HUES6 (cell line): ENCODE data around the gene GLT6D1.

Source experiments
- H3K27ac ChIP-seq: 2 replicates; pipeline ENCODE4 v1.7.0; 2013; ENCODE audit warnings: low read depth, mild to moderate bottlenecking, low read length, inconsistent platforms
- H3K27me3 ChIP-seq: 2 replicates; pipeline ENCODE4 v1.6.1; 2013; ENCODE audit warnings: low read length; ENCODE audit not compliant: control insufficient read depth, insufficient read depth
- H3K36me3 ChIP-seq: 2 replicates; pipeline ENCODE4 v1.6.1; 2013; ENCODE audit warnings: low read length; ENCODE audit not compliant: control insufficient read depth, insufficient read depth
- H3K4me1 ChIP-seq: 2 replicates; pipeline ENCODE4 v1.6.1; 2013; ENCODE audit warnings: low read length; ENCODE audit not compliant: control insufficient read depth, insufficient read depth
- H3K4me3 ChIP-seq: 2 replicates; pipeline ENCODE4 v1.5.1; 2013; ENCODE audit warnings: low read depth, low read length
- H3K9ac ChIP-seq: one replicate; pipeline ENCODE4 v1.6.1; 2013; ENCODE audit warnings: mild to moderate bottlenecking, low read length
- H3K9me3 ChIP-seq: 2 replicates; pipeline ENCODE4 v1.6.1; 2013; ENCODE audit warnings: low read depth, low read length; ENCODE audit not compliant: control insufficient read depth, insufficient read depth

GLT6D1 gene

GRCh38 chr9:135590486-135591079 lies 48.8 kb downstream of the GLT6D1 start:
- Histone ChIP-seq H3K9me3 (0 out of 2 replicates have a peak, but pooled peaks cover 5% of the 10 kb centered on the region), H3K4me1 (no peaks in the 10 kb centered on the region), H3K27me3 (no peaks in the 10 kb centered on the region), H3K27ac (no peak overlapping the region), H3K4me3 (no peak overlapping the region), H3K36me3 (no peaks in the 10 kb centered on the region), H3K9ac (no peak overlapping the region)

- no peaks in the 10 kb centered on the region for H3K4me1 ChIP-seq
- no peak overlapping the region for H3K27ac ChIP-seq
- H3K36me3 ChIP-seq, result no peaks in the 10 kb centered on the region
- no peak overlapping the region for H3K9ac ChIP-seq
- H3K9me3 ChIP-seq, result 0 out of 2 replicates have a peak, but pooled peaks cover 3% of the 10 kb centered on the region
- H3K27me3 ChIP-seq, result no peaks in the 10 kb centered on the region
- H3K4me3 ChIP-seq, result no peak overlapping the region
Measured at GRCh38 chr9:135589596-135590485, 49.5 kb downstream of the GLT6D1 start.

GRCh38 chr9:135588886-135589595 lies 50.3 kb downstream of the GLT6D1 start:
- H3K36me3 ChIP-seq, result no peaks in the 10 kb centered on the region
- no peak overlapping the region for H3K4me3 ChIP-seq
- H3K27me3 ChIP-seq, result no peaks in the 10 kb centered on the region
- H3K27ac ChIP-seq, result no peak overlapping the region
- no peaks in the 10 kb centered on the region for H3K4me1 ChIP-seq
- H3K9me3 ChIP-seq, result no peaks in the 10 kb centered on the region
- no peak overlapping the region for H3K9ac ChIP-seq

GRCh38 chr9:135588371-135588770 lies 51.0 kb downstream of the GLT6D1 start:
- H3K9me3 ChIP-seq, result no peaks in the 10 kb centered on the region
- no peak overlapping the region for H3K4me3 ChIP-seq
- no peaks in the 10 kb centered on the region for H3K27me3 ChIP-seq
- H3K4me1 ChIP-seq, result no peaks in the 10 kb centered on the region
- no peak overlapping the region for H3K9ac ChIP-seq
- no peaks in the 10 kb centered on the region for H3K36me3 ChIP-seq
- no peak overlapping the region for H3K27ac ChIP-seq

- no peaks in the 10 kb centered on the region for H3K4me1 ChIP-seq
- H3K9ac ChIP-seq, result no peak overlapping the region
- no peaks in the 10 kb centered on the region for H3K9me3 ChIP-seq
- no peaks in the 10 kb centered on the region for H3K27me3 ChIP-seq
- H3K4me3 ChIP-seq, result no peak overlapping the region
- no peak overlapping the region for H3K27ac ChIP-seq
- no peaks in the 10 kb centered on the region for H3K36me3 ChIP-seq
Measured at GRCh38 chr9:135587658-135588057, 51.7 kb downstream of the GLT6D1 start.

- Histone ChIP-seq H3K9ac (no peak overlapping the region), H3K27me3 (no peaks in the 10 kb centered on the region), H3K4me3 (no peak overlapping the region), H3K36me3 (no peaks in the 10 kb centered on the region), H3K27ac (no peak overlapping the region), H3K9me3 (peaks cover 4% of the 10 kb centered on the region; the same call in 1 of the 2 replicates), H3K4me1 (no peaks in the 10 kb centered on the region)
Measured at GRCh38 chr9:135586601-135587109, 52.7 kb downstream of the GLT6D1 start.

- Histone ChIP-seq H3K27ac (no peak overlapping the region), H3K9ac (no peak overlapping the region), H3K36me3 (no peaks in the 10 kb centered on the region), H3K4me3 (no peak overlapping the region), H3K9me3 (peaks cover 11% of the 10 kb centered on the region), H3K27me3 (no peaks in the 10 kb centered on the region), H3K4me1 (no peaks in the 10 kb centered on the region)
Measured at GRCh38 chr9:135584934-135585333, 54.4 kb downstream of the GLT6D1 start.

GRCh38 chr9:135584371-135584770 lies 55.0 kb downstream of the GLT6D1 start:
- no peak overlapping the region for H3K9ac ChIP-seq
- peaks cover 13% of the 10 kb centered on the region for H3K9me3 ChIP-seq
- H3K4me3 ChIP-seq, result no peak overlapping the region
- H3K4me1 ChIP-seq, result no peaks in the 10 kb centered on the region
- H3K27ac ChIP-seq, result no peak overlapping the region
- H3K27me3 ChIP-seq, result no peaks in the 10 kb centered on the region
- no peaks in the 10 kb centered on the region for H3K36me3 ChIP-seq

GRCh38 chr9:135583688-135584011 lies 55.7 kb downstream of the GLT6D1 start:
- no peak overlapping the region for H3K9ac ChIP-seq
- H3K4me3 ChIP-seq, result no peak overlapping the region
- H3K9me3 ChIP-seq, result peaks cover 13% of the 10 kb centered on the region
- H3K4me1 ChIP-seq, result no peaks in the 10 kb centered on the region
- H3K27me3 ChIP-seq, result no peaks in the 10 kb centered on the region
- H3K27ac ChIP-seq, result no peak overlapping the region
- no peaks in the 10 kb centered on the region for H3K36me3 ChIP-seq

- Histone ChIP-seq H3K4me3 (no peak overlapping the region), H3K27ac (no peak overlapping the region), H3K4me1 (no peaks in the 10 kb centered on the region), H3K9ac (no peak overlapping the region), H3K36me3 (no peaks in the 10 kb centered on the region), H3K9me3 (peaks cover 13% of the 10 kb centered on the region), H3K27me3 (no peaks in the 10 kb centered on the region)
Measured at GRCh38 chr9:135582966-135583687, 56.2 kb downstream of the GLT6D1 start.
